ENCODE measurements around the gene CAPN12.

CAPN12 gene

GRCh38 chr19:38737921-38738737 lies 6.1 kb downstream of the CAPN12 start:
- DNase-seq (ENCODE audit: low spot score): no peak

GRCh38 chr19:38737281-38737865 lies 6.9 kb downstream of the CAPN12 start:
- no peak for DNase-seq (ENCODE audit: low spot score)

GRCh38 chr19:38736413-38737280 lies 7.6 kb downstream of the CAPN12 start:
- peak; percentile 47 for DNase-seq (ENCODE audit: low spot score)

GRCh38 chr19:38736036-38736412 lies 8.2 kb downstream of the CAPN12 start:
- peak; percentile 54 for DNase-seq (ENCODE audit: low spot score)

- DNase-seq (ENCODE audit: low spot score): no peak
Observed at GRCh38 chr19:38735257-38735686, 9.0 kb downstream of the CAPN12 start.

GRCh38 chr19:38734426-38735256 lies 9.6 kb downstream of the CAPN12 start:
- no peak for DNase-seq (ENCODE audit: low spot score)

- no peak for DNase-seq (ENCODE audit: low spot score)
Observed at GRCh38 chr19:38734176-38734425, 10.2 kb downstream of the CAPN12 start.

GRCh38 chr19:38733493-38734175 lies 10.6 kb downstream of the CAPN12 start:
- no peak for DNase-seq (ENCODE audit: low spot score)

- no peak for DNase-seq (ENCODE audit: low spot score)
Observed at GRCh38 chr19:38733241-38733492, 11.1 kb downstream of the CAPN12 start.

GRCh38 chr19:38731654-38732301 lies 12.5 kb downstream of the CAPN12 start:
- DNase-seq (ENCODE audit: low spot score): no peak

GRCh38 chr19:38730731-38731589 lies 13.3 kb downstream of the CAPN12 start:
- DNase-seq (ENCODE audit: low spot score): no peak

GRCh38 chr19:38730470-38730730 lies 13.9 kb downstream of the CAPN12 start:
- DNase-seq (ENCODE audit: low spot score): no peak

GRCh38 chr19:38729653-38730469 lies 14.4 kb downstream of the CAPN12 start:
- peak; percentile 76 for DNase-seq (ENCODE audit: low spot score)

GRCh38 chr19:38728752-38729541 lies 15.3 kb downstream of the CAPN12 start:
- DNase-seq (ENCODE audit: low spot score): no peak

- no peak for DNase-seq (ENCODE audit: low spot score)
Observed at GRCh38 chr19:38727868-38728660, 16.2 kb downstream of the CAPN12 start.

GRCh38 chr19:38727306-38727867 lies 16.9 kb downstream of the CAPN12 start:
- DNase-seq (ENCODE audit: low spot score): no peak

GRCh38 chr19:38726761-38727301 lies 17.4 kb downstream of the CAPN12 start:
- no peak for DNase-seq (ENCODE audit: low spot score)
